T-helper 1 cell (primary cell): ENCODE results near the gene ZNF143.
"Not testable (repeated sequence)": the region's sequence is repeated elsewhere in the genome, so short reads cannot be mapped to it uniquely, and the experiment has no call there.

Experiments used
- DNase-seq, 5 donors: peaks; one replicate each; pipeline ENCODE4 v3.0.0-alpha.2; 2012 to 2020
- total RNA-seq, 4 donors: gene quantifications; one replicate each; lab custom pipeline; 2026; lab: John Stamatoyannopoulos, UW

ZNF143 gene
- 23.9 to 47.4 (median 42.8) reads per million in 4 donors for total RNA-seq

DNA sequence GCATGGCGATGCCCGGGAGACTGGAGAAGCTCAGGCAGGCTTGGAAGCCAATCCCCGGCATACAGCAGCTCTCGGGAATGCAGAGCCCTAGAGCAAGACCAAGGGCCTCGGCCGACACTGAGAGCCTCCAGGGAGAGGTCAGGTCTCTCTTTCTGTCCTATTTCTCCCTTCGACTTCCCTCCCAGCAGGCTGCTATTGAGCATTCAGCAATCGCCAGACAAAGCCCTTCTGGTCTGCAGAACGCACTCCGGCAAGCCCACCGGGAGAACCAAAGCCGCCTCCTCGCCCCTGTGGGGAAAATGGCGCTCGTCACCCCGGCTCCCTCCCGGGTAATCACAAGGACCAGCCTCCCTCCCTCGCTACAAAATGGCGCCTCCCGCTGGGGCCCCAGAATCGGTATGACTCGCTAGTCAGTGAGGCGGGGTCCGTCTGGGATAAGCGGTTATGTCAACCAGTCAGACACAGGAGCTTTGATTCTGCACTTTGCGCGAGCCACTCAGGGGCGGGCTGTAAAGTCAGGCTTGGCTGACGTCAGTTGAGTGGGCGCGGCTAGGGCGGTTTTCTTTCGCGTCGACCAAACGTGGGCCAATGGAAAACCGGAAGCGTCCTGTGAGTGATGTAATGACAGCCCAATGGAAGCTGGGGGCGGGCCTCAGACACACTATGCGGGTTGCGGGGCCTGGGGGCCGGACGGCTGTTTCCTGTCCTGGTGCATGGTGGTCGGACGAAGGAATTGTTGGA lies at the start of gene ZNF143:
TSS of gene ZNF143 (plus strand) at position 691 of the 741 bp plus-strand sequence. CDS start 10,297 bp downstream, outside the sequence.
- peak; percentile 98 to 100 (median 99) for DNase-seq

DNA sequence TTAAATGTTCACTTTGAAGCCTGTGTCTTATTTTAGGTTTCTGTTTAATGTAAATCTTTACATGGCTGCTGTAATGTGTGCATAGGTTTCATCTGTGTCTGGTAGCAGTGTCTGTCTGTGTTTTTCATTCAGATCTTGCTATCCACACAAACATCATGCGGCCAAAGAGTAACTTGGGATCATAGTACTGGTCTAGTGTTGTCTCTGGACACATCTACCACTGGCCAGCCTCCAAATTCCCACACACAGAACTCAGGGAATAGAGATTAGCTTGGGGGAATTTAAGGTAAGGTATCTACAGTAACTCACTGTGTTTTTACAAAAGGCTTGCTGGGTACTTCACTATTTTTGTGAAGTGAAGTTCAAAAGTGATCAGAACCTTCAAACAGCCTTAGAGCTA lies 32.1 kb upstream of the ZNF143 start:
- DNase-seq = no peak

DNA sequence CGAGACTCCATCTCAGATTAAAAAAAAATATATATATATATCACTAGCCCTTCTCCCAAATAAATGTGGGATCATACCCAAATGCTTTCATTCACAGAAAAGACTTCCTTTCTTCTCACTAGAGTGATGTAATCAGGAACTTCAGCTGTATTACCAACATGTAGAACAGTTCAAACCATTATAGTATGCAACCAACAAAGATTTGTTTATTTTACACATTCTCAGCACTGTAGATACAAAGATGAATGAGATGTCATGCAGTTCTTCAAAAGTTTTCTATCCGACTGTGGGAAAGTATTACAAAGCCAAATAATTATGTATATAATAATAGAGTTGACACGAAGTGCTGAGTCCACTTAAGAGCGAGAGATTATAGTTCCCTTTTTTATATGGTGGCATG lies 22.2 kb upstream of the ZNF143 start:
- no peak for DNase-seq

DNA sequence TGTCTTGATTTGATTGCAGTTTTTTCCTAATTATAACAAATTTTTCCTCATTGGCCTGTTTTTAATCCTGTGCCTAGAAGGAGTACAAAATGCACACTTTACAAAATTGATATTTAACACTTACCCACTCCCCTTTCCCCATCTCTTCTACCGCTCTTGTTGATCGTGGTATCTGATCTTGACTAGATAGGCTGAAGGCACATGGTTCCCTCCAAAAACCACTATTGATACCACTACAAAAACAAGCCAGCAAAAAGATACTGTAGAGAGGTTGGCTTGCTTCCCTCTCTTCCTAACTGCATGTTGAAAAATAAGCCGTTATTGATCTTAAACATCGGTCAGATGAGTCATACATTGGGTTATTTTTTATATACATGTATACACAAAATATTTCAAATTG lies 14.6 kb upstream of the ZNF143 start:
- DNase-seq = no peak

DNA sequence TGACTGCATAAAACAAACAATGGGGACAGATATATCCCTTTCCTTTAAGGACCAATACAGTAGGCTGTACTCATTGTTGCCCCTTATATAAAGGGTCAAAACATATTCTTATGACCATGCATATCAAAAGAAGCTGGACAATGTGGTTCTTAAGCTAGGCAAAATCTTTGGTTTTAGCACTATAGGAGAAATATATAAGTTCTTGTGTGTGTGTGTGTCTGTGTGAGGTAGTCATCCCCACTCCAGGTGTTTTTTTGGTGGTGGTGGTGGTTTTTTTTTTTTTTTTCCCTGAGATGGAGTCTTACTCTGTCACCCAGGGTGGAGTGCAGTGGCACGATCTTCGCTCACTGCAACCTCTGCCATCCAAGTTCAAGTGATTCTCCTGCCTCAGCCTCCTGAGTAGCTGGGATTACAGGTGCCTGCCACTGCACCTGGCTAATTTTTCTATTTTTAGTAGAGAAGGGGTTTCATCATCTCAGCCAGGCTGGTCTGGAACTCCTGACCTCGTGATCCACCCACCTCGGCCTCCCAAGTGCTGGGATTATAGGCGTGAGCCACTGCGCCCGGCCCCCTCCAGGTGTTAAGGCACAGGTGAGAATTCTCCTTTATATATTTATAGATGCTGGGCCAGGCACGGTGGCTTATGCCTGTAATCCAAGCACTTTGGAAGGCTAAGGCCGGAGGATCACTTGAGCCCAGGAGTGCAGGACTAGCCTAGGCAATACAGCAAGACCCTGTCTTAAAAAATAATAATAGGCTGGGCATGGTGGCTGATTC lies 12.0 kb upstream of the ZNF143 start:
- no peak for DNase-seq

DNA sequence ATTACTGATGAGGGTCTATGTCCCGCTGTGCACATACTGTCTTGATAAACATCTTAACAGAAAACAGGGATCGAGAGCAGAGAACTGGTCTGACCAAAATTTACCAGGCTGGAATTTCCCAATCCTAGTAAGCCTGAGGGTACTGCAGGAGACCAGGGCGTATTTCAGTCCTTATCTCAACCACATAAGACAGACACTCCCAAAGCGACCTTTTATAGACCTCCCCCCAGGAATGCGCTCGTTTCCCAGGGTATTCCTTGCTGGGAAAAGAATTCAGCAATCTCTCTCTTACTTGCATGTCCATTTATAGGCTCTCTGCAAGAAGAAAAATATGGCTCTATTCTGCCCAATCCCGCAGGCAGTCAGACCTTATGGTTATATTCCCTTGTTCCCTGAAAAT lies 8.8 kb upstream of the ZNF143 start:
- not testable (repeated sequence) for DNase-seq

DNA sequence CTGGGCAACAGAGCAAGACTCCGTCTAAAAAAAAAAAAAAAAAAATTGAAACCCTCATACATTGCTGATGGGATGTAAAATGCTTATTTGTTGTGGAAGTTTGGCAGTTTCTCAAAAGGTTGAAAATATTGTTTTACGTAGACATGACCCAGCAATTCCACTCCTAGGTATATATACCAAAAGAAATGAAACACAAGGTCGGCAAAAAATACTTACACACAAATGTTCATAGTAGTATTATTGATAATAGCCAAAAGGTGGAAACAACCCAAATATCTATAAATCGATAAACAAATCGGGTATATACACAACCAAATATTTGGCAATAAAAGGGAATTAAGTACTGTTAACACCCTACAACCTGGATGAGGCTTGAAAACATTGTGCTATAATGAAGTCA lies 5.1 kb upstream of the ZNF143 start:
- no peak for DNase-seq

DNA sequence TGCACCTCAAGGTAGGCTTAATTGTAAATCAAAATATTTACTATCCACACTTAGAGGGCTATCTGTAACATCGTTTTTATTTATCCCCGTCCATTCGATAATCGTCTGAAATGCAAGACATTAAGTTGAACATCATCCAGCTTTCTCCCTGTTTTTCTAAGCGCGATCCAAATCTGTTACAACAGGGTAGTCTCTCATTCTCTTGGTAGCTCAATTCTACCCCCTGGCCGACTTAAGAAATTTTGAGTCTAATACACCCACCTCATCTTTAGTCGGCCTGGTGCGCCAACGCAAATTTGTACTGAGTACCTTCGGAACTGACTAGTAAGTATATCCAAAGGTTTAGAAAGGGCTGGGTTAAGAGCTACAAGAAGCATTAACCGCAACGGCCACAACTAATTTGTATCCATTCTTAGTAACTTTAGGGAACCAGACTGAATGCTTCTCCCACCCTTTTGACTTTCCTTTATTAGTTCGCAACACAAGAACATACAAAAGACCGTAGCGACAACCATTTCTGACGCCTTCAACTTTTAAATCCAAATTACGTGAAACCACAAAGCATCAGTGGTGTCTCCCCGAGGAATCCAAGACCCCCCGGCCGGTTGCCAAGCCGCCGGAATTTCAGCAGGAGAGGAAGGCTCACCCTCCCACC lies 1.0 kb upstream of the ZNF143 start:
- DNase-seq = peak in 2 of 5 donors; percentile 6 to 39

DNA sequence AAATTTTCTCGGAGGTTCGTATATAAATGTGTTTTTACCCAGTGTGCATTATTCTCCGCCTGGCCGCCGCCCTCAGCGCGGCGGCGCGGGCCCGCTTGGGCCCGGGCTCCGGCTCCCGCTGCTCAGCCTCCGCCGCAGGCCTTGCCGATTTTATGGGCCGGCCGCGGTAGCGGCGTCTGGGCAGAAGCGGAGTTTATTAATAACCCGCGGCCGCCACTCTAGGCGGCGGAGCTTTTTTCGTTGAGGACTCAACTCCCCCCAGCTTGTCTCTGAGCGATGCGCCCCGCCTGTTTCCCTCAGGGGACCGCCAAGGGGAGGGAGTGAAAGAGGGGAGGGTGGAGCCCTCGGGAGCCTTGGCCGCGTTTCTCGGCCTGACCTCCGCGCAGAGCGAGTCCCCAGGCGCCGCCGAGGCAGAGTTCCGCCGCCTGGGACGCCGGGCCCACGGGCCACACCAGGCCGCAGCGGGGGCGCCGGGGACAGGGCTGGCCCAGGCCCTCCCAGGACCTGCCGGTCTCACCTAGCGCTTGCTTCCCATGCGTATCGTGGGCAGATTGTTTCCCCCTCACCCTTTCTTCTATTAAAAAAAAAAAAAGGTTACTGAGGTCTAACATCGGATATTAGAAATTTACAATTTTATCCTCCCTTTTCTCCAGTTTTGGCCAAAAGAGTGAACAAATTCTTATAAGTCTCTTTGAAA lies 399 bp downstream of the ZNF143 start:
- DNase-seq = peak; percentile 55 to 86 (median 71)

DNA sequence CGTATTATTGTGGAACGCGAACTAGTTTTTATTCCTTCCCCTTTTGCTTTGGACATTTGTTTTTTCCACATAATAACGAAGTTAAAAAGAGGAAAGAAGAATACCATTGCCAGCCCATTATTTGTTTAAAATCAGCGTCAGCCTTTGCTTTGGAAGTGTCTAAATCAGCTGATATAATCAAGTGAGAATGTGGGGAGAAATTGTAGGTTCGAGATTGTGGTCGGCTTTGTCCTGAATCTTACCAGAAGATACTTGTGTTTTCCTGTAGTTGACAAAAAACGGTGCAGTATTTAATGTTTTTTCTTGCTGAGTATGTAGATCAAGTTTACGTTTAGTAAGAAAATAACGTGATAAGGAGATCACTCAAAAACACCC lies 935 bp downstream of the ZNF143 start:
- peak in 1 of 5 donors; percentile 16 for DNase-seq

DNA sequence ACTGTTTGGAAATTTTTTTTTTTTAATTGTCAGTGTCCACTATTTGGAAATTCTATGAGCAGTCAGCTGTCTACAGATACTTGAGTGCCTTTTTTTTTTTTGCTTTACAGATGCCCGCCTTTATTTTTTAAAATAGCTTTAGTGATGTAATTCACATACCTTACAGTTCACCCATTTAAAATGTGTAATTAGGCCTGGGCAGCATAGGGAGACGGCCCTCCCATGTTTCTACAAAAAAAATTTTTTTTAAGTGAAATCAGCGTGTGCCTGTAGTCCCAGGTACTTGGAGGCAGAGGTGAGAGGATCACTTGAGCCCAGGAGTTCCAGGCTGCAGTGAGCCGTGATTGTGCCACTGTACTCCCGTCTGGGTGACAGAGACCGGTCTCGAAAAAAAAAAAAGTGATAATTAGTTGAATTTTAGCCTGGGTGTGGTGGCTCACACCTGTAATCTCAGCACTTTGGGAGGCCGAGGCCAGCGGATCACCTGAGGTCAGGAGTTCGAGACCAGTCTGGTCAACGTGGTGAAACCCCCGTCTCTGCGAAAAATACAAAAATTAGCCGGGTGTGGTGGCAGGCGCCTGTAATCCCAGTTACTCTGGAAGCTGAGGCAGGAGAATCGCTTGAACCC lies 1.5 kb downstream of the ZNF143 start:
- no peak for DNase-seq

DNA sequence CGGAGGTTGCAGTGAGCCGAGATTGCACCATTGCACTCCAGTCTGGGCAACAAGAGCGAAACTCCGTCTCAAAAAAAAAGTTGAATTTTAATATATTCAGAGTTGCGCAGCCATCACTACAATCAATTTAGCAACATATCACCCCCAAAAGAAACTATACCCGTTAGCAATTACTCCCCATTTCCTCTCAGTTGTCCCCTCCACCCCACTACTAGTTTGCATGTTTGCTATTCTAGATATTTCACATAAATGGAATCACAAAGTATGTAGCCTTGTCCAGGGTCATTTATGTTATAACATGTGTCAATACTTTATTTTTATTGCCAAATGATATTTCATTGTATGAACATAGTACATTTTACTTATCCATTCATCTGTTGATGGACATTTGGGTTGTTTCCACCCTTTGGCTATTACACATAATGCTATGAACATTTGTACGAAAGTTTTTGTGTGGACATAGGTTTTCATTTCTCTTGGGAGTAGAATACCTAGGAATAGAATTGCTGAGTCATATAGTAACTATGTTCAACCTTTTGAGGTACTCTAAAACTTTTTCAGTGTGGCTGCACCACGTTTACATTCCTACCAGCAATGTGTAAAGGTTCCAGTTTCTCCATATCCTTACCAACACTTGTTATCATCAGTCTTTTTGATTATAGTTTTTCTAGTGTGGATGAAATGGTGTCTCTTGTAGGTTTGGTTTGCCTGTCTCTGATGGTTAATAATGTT lies 2.2 kb downstream of the ZNF143 start:
- DNase-seq = peak in 1 of 5 donors; percentile 7

DNA sequence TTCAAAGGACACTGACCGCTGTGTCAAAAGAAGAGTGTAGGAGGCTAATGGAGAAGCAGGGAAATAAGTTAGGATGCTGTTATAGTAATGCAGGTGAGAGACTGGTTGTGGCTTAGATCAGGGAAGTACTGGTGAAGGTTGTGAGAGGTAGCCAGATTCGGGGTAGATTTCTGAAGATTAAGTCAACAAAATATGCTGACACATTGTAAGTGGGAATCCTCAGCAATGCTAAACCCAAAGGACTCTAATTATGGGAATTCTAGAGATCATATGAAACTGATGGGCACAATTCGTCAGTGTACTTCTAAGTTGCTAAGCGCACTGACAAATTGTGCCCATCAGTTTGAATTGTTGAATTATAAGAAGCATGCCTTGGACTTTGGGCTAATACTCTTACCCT lies 10.0 kb downstream of the ZNF143 start:
- DNase-seq = no peak

DNA sequence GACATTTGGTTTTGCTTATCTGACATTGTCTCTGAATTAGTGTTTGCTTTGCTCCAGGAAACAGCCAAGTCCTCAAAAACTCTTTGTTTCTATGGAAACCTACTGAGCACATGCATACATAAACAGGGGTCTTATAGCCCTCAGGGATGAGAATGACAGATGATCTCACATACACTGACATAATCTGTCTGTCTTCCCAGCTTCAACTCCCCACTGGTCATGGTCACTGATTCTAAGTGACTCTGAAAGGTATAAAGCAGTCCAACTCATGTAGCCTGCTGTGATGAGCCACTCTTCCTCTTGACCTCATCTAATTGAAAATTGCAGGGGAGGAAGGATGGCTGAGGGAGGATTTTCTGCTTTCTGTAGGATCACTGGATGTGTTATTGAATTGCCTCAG lies 12.6 kb downstream of the ZNF143 start:
- no peak for DNase-seq

DNA sequence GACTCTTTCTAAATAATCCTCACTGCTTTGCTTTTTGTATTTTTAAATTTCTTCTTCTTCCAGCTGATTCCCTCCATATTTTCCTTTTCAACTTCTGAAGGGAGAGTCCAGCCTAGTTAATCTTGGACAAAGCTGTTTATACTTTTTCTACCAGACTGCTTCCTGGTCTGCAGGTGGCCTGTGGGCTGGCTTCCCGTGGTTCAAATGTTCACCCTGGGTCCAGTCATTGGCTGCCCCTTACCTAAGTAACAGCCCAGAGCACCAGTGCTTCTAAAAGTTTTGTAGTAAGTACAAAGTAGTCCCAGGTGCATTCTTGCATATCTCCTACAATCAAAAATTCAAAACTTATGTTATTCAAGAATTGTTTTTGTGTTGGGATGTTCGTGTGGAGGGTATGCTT lies 19.1 kb downstream of the ZNF143 start:
- DNase-seq = no peak

DNA sequence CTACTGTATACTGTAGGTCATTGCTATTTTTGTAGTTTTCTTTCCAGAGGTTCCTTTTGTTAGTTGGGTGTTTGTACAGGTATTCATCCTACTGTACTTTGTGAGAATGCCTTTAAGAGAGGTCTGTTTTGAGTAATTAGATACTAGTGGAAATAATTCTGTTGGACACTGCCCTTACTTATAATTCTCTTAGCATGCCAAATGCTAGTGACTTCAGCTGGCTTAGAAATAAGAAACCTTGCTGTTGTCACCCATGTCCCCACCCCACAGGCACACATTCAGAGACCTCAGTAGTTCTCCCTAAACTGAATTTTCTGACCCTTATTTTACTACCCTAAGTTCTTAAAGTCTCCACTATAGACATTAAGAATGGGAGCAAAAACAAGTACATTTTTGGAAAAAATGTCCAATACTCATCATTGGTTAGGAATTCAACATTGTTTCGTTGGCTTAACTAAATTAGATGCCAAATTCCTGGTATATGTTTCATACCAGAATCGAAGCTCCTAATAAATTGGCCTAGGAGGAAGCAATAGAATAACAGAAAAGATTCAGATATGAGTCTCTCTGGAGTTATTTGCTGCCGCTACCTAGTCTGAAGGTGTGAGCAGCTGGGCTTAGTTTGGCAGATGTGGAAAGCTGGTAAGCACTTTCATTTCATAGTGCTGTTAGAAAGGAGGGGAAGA lies 28.4 kb downstream of the ZNF143 start:
- DNase-seq = no peak

DNA sequence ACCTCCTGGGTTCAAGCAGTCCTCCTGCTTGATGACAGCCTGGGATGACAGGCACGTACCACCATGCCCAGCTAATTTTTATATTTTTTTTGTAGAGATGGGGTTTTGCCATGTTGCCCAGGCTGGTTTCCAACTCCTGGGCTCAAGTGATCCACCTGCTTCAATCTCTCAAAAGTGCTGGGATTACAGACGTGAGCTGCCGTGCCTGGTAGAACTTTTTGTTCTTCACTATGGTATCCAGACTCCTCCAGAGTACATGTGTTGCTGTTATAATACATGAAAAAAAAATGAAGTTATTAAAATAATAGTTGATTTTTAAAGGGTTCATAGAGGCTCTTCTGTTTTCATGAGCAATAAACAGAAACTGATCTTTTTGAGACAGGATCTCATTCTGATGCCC lies 29.6 kb downstream of the ZNF143 start:
- DNase-seq = no peak

DNA sequence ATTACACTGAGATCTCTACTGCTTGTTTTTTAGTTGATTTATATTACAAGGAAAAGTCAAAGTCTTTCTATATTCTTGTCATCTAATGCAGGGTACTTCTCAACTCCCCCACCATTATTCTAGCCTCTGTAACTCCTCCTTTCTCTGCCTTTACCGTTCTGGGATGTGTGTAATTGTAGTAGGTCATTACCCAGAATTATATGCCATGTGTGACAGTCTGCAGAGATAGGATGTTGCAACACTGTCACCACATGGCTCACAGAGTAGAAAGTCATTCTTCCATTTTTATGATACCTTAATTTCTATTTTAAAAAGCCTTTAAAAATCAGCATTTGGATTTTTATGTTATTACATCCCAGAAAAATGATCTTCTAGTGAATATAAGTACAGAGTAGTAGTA lies 32.7 kb downstream of the ZNF143 start:
- no peak for DNase-seq

DNA sequence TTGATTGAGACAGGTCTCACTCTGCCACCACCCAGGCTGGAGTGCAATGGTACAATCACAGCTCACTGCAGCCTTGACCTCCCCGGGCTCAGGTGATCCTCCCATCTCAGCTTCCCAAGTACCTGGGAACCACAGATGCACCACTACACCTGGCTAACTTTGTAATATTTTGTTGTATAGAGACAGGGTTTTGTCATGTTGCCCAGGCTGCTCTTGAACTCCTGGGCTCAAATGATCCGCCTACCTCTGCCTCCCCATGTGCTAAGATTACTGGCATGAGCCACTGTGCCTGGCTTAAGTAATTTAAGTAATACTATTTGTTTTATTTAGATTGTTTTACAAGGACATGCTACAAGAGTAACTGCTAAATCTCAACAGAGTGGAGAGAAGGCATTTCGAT lies 33.5 kb downstream of the ZNF143 start:
- no peak for DNase-seq

DNA sequence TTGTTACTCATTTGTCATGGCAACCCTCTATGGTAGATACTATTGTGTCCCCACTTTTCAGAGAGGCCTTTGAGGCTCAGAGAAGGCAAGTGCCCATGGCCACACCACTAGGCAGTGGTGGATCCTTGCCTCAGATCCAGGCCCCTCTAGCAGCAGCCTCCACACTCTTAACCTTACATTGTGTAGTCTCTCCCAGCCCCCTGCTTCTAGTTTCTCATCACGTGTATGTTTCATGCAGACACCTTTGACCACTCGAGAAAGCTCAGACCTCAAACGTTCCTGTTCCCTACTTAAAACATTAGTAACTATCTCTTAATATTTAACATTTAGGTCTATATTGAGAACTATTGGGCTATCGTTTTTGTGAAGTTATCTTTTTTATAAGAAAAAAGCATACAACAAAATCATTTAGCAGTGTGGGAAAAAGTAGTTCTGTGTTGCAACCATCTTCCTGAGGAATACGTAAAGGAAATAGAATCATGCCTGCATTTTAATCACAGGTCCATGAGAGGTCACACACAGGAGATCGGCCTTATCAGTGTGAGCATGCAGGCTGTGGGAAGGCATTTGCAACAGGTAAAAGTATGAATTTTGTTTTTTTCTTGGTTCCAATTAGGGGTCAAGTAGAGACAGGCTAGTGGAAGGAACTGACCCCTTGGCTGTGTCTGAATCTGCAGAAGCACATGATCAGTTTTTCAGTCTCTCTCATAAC lies 35.1 kb downstream of the ZNF143 start:
- DNase-seq = no peak
